GM18870 (cell line): ENCODE data around the gene YARS1.
"Not testable (repeated sequence)": the region's sequence is repeated elsewhere in the genome, so short reads cannot be mapped to it uniquely, and the experiment has no call there.

Experiments
- ATAC-seq: cut with Tn5 transposase; IDR thresholded peaks from one replicate; pipeline ENCODE4 v1.9.1; 2021; ENCODE audit warnings: moderate library complexity; ENCODE audit not compliant: unreplicated experiment

Gene YARS1

DNA sequence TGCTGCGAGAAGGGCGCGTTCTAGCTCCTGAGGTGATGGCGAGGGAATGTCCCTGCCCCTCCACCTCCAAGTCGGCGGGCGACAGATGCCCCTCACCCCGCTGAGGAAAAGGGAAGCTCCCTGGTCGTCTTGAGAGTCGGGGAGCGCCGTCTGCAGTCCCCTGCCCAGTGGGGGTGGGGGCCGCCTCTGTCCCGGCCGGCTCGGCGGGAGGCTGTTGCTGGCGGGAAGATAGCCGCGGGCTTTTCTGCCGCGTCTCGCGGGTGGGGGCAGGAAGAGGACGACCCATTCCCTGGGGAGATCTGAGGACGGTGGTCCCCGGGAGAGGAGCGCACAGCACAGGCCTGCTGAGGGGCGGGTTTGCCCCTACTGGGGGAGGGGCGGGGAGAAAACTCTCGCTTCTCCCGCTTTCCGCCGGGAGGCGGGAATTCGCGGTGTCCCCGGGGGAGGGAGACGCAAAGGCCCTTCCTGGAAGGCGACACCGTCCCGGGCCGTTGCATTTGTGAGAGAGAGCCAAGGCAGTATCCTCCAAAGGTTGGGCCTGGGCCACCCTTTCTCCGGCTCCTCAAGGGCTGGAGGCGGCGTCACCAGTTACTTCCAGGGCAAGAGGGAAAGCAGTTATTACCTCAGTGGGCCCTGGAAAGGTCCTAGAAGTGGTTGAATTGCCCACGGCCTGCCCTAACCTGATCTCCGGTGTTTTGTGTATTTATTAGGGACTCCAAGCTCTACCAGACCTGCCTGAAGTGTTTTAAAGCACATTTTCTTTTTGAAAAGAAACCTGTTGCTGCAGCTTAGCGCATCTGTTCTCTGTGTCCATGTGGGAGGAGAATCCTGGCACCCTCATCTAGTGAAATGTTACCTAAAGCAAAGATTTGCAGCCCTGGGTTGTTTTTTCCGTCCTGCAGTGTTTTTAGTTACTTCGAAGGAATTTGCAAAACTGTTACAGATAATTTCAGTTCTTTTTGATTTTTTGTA lies 943 bp upstream of the YARS1 start:
- ATAC-seq: no peak

DNA sequence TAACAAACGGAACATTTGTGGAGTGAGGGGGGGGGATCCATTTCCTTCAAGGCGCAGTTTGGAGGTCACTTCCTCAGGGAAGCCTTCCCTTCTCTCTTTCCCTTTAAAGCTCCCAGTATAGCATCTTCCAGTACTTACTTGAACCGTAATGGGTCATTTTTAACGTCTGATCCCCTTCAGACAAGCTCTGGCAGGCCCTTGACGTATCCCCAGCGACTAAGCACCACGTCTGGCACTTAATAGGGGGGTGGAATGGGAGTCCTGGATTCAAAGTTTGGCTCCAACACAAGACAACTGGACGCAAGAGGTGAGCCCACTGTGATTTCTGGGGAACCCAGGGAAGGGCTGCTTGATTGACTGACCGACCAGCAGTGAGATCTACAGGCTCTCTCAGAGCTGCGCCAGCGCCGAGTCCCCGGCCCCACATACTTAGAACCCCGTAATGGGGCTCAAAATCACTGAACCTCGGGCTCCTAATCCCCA lies 441 bp downstream of the YARS1 start:
- no peak for ATAC-seq

DNA sequence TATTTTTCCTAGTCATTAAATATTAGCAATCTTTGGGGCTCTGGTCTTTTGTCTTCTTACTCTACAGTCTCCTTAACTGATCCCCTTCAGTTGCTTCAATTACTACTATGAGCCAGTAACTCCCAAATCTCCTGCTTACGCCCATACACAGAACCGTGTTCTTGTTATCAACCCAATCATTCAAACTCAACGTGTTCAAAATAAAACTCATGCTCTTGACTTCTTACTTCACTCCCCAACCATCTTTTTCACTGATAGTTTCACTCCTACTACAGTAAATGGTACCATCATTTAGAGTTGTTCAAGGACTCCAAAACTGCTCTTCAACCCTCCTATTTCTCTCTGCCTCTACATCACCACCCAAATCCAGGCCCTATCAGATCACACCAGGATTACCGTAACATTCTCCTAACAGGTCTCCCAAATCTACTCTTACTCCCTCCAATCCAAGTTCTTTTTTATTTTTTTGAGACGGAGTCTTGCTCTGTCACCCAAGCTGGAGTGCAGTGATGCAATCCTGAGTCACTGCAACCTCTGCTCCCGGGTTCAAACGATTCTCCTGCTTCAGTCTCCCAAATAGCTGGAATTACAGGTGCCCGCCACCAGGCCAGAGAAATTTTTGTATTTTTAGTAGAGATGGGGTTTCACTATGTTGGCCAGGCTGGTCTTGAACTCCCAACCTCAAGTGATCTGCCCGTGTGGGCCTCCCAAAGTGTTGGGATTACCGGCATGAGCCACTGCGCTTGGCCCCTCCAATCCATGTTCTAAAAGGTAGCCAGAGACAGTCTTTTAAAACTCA lies 3.0 kb downstream of the YARS1 start:
- no peak for ATAC-seq

DNA sequence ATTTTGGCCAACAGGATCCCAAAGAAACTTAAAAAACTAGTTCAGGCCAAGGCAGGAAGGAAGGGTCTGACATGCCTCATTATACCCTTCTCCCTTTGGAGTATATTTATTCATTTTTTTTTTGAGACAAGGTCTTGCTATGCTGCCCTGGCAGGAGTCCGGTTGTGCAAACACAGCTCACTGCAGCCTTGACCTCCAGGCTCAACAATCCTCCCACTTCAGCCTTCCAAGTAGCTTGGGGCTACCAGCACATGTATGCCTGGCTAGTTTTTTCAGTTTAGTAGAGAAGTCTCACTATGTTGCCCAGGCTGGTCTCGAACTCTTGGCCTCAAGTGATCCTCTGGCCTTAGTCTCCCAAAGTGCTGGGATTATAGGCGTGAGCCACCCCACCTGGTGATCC lies 5.2 kb downstream of the YARS1 start:
- no peak for ATAC-seq

DNA sequence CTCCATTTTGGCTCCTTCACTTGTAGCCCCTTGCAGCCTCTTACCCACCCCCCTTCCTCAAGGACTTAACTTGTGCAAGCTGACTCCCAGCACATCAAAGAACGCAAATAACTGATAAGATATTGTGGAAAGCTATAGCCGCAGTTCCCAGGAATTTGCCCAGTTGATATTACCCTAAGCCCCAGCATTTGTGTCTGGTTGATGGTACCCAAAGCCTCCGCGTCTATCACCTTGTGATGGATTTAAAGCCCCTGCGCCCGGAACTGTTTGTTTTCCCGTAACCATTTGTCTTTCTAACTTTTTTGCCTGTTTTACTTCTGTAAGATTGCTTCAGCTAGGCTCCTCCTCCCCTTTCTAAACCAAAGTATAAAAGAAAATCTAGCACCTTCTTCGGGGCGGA lies 5.9 kb downstream of the YARS1 start:
- ATAC-seq: no peak

DNA sequence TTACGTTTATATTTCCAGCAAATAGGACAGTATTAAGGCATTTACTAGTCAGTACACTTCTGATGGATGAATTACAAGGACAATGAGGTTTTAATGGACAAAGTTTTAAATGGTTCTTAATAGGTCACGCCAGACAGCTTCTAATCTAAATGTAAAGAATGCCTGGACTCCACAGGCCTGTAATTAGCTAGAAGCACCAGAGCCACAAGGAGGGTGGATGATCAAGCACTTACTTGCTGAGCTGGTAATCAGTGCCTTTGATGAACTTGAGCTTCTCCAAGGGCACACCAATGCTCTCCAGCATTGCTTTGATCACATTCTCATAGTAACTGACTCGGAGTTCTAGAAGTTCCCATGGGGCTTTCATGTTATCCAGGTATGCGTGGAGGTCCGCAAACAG lies 6.8 kb downstream of the YARS1 start:
- no peak for ATAC-seq

DNA sequence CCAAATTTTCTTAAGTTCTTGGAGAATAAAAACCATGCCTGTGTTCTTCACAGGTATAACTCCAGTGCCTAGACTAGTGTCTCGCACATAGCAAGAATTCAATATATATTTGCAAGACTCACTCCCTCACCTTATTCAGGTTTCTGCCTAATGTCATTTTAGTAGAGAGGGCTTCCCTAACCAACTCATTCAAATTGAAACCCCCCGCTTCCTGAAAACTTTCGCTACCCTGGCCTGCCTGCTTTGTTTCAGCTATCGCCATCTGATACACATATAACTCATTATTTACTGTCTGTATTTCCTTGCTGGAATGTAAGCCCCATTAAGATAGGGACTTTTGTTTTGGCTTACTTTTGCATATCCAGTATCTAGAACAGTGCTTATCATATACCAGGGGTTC lies 8.6 kb downstream of the YARS1 start:
- no peak for ATAC-seq

DNA sequence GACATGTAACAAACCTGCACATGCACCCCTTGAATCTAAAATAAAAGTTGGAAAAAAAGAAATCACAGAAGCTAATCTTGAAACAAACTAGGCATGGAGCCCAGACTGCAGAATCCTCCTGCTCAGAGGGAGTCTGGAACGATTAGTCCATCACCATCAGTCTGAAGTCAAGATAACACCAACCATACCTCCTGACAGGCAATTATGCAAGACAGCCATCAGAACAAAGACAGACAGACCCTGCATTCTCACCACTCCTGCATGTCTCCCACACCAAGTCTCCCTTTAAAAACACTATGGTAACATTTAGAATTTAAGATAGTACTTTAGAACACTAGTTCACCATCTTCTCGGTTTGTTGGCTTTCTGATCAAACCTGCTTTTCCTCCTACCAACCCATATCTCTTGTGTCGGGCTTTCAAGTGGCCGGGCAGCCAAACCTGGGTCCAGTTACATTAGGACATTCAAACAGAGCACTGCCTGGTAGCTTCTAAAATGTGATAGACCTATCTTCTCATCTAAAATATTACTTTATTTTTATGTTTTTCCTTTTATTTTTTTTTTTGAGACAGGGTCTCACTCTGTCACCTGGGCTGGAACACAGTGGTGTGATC lies 10.1 kb downstream of the YARS1 start:
- ATAC-seq: no peak

DNA sequence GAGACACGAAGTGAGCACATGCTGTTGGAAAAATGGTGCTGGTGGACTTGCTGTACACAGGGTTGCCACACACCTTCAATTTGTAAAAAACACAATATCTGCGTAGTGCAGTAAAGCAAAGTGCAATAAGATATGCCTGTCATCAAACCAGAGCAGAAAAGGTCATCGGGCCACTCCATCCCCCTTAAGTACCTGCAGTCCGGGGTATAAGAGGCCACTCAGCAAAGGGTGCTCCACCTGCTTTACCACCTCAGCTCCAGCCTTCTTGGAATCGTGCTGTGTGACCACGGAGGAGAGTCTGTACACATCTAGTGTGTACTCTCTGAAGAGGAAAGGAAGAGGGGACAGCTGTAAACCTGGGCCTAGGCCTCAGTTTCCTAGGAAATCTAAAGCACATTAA lies 10.9 kb downstream of the YARS1 start:
- no peak for ATAC-seq

DNA sequence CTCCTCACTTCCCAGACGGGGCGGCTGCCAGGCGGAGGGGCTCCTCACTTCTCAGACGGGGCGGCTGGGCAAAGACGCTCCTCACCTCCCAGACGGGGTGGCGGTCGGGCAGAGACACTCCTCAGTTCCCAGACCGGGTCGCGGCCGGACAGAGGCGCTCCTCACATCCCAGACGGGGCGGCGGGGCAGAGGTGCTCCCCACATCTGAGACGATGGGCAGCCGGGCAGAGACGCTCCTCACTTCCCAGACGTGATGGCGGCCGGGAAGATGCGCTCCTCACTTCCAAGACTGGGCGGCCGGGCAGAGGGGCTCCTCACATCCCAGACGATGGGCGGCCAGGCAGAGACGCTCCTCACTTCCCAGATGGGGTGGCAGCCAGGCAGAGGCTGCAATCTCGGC lies 12.7 kb downstream of the YARS1 start:
- not testable (repeated sequence) for ATAC-seq

DNA sequence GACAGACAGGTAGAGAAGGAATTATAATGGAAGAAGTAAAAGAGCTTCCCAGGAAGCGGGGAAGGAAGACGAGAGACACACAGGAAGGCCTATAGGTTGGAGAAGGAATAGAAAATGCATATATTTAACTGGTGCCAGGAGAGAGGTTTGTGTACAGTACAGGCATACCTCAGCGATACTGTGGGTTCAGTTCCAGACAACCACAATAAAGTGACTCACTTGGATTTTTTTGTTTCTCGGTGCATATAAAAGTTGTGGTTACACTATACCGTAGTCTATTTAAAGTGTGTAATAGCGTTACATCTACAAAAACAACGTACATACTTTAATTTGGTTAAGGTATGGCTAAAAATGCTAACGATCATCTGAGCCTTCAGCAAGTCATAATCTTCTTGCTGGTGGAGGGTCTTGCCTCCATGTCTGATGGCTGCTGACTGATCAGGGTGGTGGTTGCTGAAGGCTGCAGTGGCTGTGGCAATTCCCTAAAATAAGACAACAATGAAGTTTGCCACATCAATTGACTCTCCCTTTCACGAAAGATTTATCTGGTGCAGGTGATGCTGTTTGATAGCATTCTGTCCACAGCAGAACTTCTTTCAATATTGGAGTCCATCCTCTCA lies 16.0 kb downstream of the YARS1 start:
- ATAC-seq: no peak

DNA sequence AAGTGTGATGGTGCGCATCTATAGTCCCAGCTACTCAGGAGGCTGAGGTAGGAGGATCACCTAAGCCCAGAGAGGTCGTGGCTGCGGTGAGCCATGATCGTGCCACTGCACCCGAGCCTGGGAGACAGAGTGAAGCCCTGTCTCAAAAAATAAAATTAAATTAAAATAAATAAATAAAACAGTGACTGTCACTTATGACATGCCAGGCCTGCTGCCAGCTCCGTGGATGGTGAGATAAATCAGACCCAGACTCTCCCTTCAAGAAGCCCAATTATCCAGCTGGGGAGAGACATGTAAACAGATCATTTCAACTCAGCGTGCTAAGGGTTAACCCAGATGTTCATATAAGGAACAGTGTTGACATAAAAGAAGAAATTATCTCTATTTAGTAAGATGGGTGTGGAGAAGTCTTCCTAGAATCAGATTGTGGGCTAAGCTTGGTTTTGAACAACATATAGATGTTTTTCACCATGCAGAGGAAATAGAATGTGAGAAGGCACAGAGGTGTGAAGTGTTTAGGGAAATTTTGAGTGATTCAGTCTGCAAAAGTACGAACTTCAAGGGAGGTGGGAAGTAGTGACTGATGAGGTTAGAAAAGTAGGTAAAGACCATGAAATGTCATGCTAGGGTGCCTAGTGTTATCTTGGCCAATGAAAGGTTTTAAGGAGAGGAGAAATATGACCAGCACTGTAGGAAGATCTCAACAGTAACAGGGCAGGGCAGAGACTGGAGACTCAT lies 18.3 kb downstream of the YARS1 start:
- no peak for ATAC-seq

DNA sequence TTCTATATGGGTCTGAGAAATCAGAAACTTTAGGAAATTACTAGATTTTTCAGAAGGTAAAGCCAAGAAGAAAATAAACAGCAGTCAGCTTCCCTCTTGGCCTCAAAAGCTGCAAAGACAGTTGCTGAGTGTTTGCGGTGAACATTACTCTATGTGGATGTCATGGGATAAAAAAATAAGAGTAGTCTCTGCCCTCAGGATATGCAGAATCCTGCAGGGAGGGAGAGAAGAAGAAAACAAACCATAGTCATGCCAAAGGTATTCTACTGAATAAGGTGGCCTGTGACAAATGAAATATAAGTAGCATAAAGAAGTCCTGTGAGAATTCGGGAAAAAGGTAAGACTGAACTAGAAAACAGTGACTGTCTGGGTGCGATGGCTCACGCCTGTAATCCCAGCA lies 19.0 kb downstream of the YARS1 start:
- ATAC-seq: no peak

DNA sequence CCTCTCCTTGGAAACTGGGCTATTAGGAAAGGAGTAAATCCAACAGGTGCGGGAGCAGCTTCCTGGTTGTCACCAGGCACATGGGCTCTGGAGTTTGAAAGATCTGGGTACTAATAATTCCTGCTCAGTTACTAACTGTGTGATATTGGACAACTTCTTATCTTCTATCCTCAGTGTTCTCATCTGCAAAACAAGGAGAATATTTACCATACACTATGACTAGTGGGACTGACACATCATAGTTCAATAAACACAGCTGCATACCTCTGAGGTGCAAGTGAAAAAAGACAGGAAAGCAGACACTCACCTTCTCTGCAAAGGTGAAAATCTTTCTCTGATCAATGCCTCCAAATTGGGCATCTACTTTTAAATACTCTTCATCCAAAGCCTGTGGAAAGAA lies 19.7 kb downstream of the YARS1 start:
- ATAC-seq: no peak

DNA sequence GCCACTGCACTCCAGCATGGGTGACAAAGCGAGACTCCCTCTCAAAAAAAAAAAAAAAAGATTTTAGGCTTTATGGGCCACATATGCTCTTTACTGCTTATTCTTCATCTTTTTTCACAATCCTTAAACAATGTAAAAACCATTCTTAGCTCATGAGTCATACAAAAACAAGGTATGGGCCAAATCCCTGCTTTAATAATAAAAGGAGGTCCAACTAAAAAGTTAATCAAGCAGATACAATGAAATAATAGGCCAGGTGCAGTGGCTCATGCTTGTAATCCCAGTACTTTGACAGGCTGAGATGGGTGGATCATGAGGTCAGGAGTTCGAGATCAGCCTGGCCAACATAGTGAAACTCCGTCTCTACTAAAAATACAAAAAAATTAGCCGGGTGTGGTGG lies 21.4 kb downstream of the YARS1 start:
- ATAC-seq: not testable (repeated sequence)

DNA sequence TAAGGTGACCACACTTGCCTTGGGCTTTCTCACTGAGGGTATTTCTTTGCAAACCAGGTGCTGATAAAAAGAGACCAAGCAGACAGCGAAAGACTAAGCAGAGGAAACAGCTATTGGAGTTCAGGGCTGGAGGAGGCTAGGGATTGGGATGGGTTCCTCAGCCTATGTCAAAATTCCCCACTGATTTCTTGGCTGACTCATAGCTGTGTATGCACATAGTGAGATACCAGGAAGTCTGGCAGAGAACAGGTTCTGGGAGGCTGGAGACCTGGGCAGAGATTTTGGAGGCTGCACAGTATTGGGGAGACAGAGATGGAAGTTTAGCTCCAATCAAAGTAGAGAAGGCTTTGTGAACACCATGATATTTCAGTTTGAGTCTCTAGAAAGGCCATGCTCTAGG lies 25.3 kb downstream of the YARS1 start:
- ATAC-seq: no peak

DNA sequence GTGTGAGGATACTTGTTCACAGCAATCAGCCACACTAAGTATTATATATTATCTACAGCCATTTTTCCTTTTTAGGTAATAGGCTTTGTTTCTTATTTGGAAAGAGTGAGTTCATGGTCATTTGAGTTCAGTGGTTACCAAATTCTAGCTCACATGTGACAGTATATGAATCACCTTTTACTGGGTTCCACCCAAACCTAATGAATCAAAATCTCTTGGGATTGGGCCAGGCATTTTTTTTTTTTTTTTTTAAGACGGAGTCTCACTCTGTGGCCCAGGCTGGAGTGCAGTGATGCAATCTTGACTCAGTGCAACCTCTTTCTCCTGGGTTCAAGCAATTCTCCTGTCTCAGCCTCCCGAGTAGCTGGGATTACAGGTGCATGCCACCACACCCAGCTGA lies 27.8 kb downstream of the YARS1 start:
- not testable (repeated sequence) for ATAC-seq

DNA sequence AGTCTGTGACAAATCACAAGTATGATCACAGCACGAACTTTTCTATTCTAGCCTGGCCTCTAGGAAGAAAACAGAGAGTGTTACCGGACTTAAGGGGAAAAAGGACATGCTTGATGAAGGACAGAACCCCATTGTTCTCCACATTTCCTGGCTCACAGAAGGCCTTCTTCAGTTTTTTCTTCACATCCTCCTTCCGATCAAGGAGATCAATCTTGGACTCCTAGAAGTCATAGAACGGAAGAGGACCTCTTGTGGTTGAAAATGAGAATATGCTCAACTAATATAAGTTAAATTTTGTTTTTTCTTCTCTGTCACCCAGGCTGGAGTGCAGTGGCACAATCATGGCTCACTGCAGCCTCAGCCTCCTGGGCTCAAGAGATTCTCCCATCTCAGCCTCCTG lies 30.3 kb downstream of the YARS1 start:
- no peak for ATAC-seq

DNA sequence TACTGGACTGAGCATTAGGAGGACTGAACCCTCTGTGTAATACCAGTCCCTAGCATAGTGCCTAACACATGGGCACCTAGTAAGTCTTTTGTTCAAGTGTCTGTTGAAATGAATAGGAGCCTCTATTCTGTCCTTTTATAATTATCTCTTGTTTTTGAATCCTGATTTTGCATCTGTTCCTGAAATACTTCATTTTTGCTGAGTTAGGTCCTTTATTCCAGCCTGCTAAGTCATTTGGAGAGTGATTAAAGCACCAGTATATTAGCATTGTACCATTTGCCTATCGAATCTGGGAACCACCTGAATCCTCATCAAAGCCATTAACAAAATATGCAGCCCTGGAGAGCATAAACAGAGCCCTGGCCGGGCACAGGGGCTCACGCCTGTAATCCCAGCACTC lies 32.3 kb downstream of the YARS1 start:
- ATAC-seq: no peak

DNA sequence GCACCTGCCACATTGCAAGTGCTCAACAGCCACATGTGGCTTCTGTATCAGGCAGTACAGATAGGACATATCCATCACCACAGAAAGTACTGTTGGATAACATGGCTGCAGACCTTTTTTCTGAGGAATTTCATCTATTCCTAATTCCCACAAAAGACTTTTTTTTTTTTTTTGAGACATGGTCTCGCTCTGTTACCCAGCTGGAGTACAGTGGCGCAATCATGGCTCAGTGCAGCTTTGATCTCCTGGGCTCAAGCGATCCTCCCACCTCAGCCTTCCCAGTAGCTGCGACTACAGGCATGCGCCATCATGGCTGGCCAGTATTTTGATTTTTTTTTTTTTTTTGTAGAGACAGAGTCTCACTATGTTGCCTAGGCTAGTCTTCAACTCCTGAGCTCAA lies 33.3 kb downstream of the YARS1 start:
- ATAC-seq: no peak
